Endothelial cell of umbilical vein (primary cell): Measurements from ENCODE around the gene PRSS21. TPM values are rescaled to one million over a fixed set of nuclear protein-coding genes. Genes with fewer than 3 reads are reported as not detected.

Experiments
- BruUV-seq: library from RNA; stranded (reverse); fragments of 400-500 nt; replicated peaks from 2 replicates; lab custom pipeline; 2021; lab: Mats Ljungman, UMichigan
- CTCF ChIA-PET: fragments of 300-600, 350-600 bp; sonication (Branson Sonifier 250); formaldehyde crosslinking; loops from one replicate; lab custom pipeline; 2021; ENCODE audit warnings: antibody characterized with exemption, inconsistent platforms; lab: Charles Lee
- POLR2A ChIA-PET: fragments of 300-600, 350-600 bp; sonication (Branson Sonifier 250); formaldehyde crosslinking; loops from one replicate; lab custom pipeline; 2021; ENCODE audit warnings: antibody characterized with exemption, inconsistent platforms; lab: Charles Lee
- DNase-seq: peaks from one replicate; pipeline ENCODE4 v3.0.0-alpha.2; 2011; ENCODE audit warnings: low read depth, low spot score
- FAIRE-seq: peaks from 2 replicates; lab custom pipeline; 2011; peaks lifted over from hg19 to GRCh38; lab: Jason Lieb, UNC
- H2AFZ ChIP-seq: 2 replicates; pipeline ENCODE4 v1.6.0; 2012; ENCODE audit warnings: low read depth, low read length, control low read depth, inconsistent platforms
- H3K27ac ChIP-seq: 2 replicates; pipeline ENCODE4 v1.5.1; 2011; ENCODE audit warnings: low read depth, mild to moderate bottlenecking, control low read depth, low read length, moderate library complexity; ENCODE audit not compliant: insufficient read depth
- H3K27me3 ChIP-seq, 2 experiments: 2 replicates each; pipeline versions ENCODE4 v1.6.0 to v1.6.1; 2011; ENCODE audit warnings: low read length in 2 of 2, mixed read lengths in 1 of 2; ENCODE audit not compliant: control insufficient read depth in 2 of 2, insufficient read depth in 2 of 2
- H3K36me3 ChIP-seq, 2 experiments: 2 replicates in 1 of 2; 3 replicates in 1 of 2; pipeline ENCODE4 v1.5.1; 2011; ENCODE audit warnings: low read length in 2 of 2, mild to moderate bottlenecking in 1 of 2, moderate library complexity in 1 of 2; ENCODE audit not compliant: control insufficient read depth in 2 of 2, insufficient read depth in 2 of 2; ENCODE audit errors: extremely low read depth in 1 of 2
- H3K4me1 ChIP-seq: 3 replicates; pipeline ENCODE4 v1.5.1; 2011; ENCODE audit warnings: mild to moderate bottlenecking, low read length; ENCODE audit not compliant: control insufficient read depth, insufficient read depth; ENCODE audit errors: extremely low read depth
- H3K4me2 ChIP-seq: 2 replicates; pipeline ENCODE4 v1.6.1; 2011; ENCODE audit warnings: low read length, control low read depth, mixed read lengths; ENCODE audit not compliant: insufficient read depth
- H3K4me3 ChIP-seq, 3 experiments: fragments of 200-600 bp in 1 of 3; sonication (generic), shearing (Covaris generic) in 1 of 3; replicated peaks in 1 of 3; 2 replicates each; pipeline ENCODE4 v1.5.1; 2011 to 2016; ENCODE audit warnings: control low read depth in 3 of 3, low read length in 3 of 3, mild to moderate bottlenecking in 2 of 3, inconsistent platforms in 1 of 3, low read depth in 1 of 3, moderate library complexity in 1 of 3; ENCODE audit not compliant: insufficient read depth in 1 of 3
- H3K79me2 ChIP-seq: 2 replicates; pipeline ENCODE4 v1.6.0; 2012; ENCODE audit warnings: low read length, inconsistent platforms; ENCODE audit not compliant: control insufficient read depth, insufficient read depth
- H3K9ac ChIP-seq: replicated peaks from 2 replicates; pipeline ENCODE3; 2011; ENCODE audit warnings: low read length, control low read depth; ENCODE audit not compliant: insufficient read depth; ENCODE audit errors: extremely low read depth
- H3K9me1 ChIP-seq: replicated peaks from 3 replicates; pipeline ENCODE4 v1.6.0; 2011; ENCODE audit warnings: mild to moderate bottlenecking, low read length; ENCODE audit not compliant: control insufficient read depth, insufficient read depth; ENCODE audit errors: extremely low read depth
- H3K9me3 ChIP-seq: replicated peaks from 2 replicates; pipeline ENCODE4 v1.5.1; 2012; ENCODE audit warnings: low read length, inconsistent platforms; ENCODE audit not compliant: control insufficient read depth, insufficient read depth
- H4K20me1 ChIP-seq: replicated peaks from 2 replicates; pipeline ENCODE3; 2011; ENCODE audit warnings: mild to moderate bottlenecking, low read length; ENCODE audit not compliant: control insufficient read depth, insufficient read depth; ENCODE audit errors: extremely low read depth
- EZH2 ChIP-seq: IDR thresholded peaks from 2 replicates; pipeline ENCODE4 v1.6.1; 2012; ENCODE audit warnings: borderline replicate concordance, low read depth, mild to moderate bottlenecking, moderate library complexity, low read length, inconsistent platforms; ENCODE audit not compliant: severe bottlenecking
- FOS ChIP-seq: IDR thresholded peaks from 2 replicates; pipeline ENCODE4 v1.6.1; 2011; ENCODE audit warnings: mild to moderate bottlenecking, low read length, moderate library complexity, borderline replicate concordance; ENCODE audit not compliant: insufficient read depth
- GATA2 ChIP-seq: IDR thresholded peaks from 2 replicates; pipeline ENCODE4 v1.7.0; 2011; ENCODE audit warnings: low read depth, mild to moderate bottlenecking, moderate library complexity, mixed read lengths, low read length; ENCODE audit not compliant: insufficient read length, insufficient read depth
- JUN ChIP-seq: IDR thresholded peaks from 2 replicates; pipeline ENCODE4 v1.6.1; 2011; ENCODE audit warnings: borderline replicate concordance, low read depth; ENCODE audit not compliant: insufficient read length, insufficient read depth
- MAX ChIP-seq: IDR thresholded peaks from 2 replicates; pipeline ENCODE4 v1.6.1; 2011; ENCODE audit not compliant: insufficient read depth, insufficient read length
- MYC ChIP-seq: IDR thresholded peaks from one replicate; pipeline ENCODE4 v1.6.1; 2011; ENCODE audit warnings: mild to moderate bottlenecking, low read depth, low read length
- POLR2A ChIP-seq: IDR thresholded peaks from 2 replicates; pipeline ENCODE4 v1.6.1; 2012; ENCODE audit warnings: low read depth, mild to moderate bottlenecking, control low read depth, low read length
- POLR2AphosphoS5 ChIP-seq: IDR thresholded peaks from 2 replicates; pipeline ENCODE4 v1.6.1; 2012; ENCODE audit warnings: low read depth, mild to moderate bottlenecking, control low read depth, low read length, moderate library complexity; ENCODE audit not compliant: insufficient read depth
- dilution Hi-C: fragments of 300-500 bp; cut with MboI; formaldehyde crosslinking; loops from one replicate; pipeline ENCODE4 v1.15.0; 2019; ENCODE audit warnings: low sequenced_read_pairs; ENCODE audit not compliant: extremely low pct_ligation_motif_present
- intact Hi-C: fragments of 100-400 bp; cut with micrococcal nuclease; formaldehyde crosslinking; loops from one replicate; pipeline ENCODE4 v1.10.0; 2022
- polyA plus RNA-seq, 4 experiments: library from polyadenylated mRNA; depleted of rRNA in 3 of 4; stranded (reverse) in 3 of 4; unstranded in 1 of 4; fragments of >200 nt; gene quantifications; 2 replicates each; pipeline versions ENCODE4 v1.2.1 to v1.2.3, GENCODE V29; 2011 to 2012; ENCODE audit warnings: missing spikeins in 1 of 4
- total RNA-seq: library from RNA; stranded (reverse); gene quantifications from 2 replicates; pipeline ENCODE4 v1.2.3, GENCODE V29; 2021
- TF ChIP-seq, protein P1 (sequence below), 2 donors: IDR thresholded peaks; 1 replicate in 1 of 2; 2 replicates in 1 of 2; pipeline ENCODE4 v1.5.1; 2011; ENCODE audit warnings: low read length in 2 of 2, mild to moderate bottlenecking in 2 of 2, moderate library complexity in 2 of 2, control low read depth in 1 of 2, inconsistent platforms in 1 of 2, low read depth in 1 of 2; ENCODE audit not compliant: insufficient read depth in 1 of 2; ENCODE audit errors: extremely low read depth in 1 of 2

PRSS21 gene
- total and polyA plus RNA-seq, 2 donors (not counting 3 experiments of a cell fraction or from before 2014, with no cell fraction given): 0.28 TPM; not detected in 1

DNA sequence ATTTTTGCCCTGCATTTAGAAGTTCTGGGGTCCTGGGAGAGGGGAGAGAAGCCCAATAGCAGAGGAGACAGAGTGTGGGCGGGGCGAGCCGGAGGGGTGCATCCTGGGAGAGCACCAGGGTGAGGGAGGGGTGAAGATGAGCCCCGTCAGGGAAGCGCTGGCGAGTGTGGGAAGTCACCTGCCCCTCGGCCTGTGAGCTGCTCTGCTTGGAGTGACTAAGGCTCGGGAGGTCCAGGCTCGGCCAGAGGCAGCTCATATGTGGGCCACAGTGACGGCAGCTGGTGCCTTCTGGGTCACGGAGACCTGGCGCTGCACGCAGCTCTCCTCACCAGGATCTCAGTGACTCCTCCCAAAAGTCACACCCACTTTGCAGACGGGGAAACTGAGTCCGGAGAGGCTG is 14.2 kb downstream of the PRSS21 start:
- Histone ChIP-seq H3K27me3 (no peaks in the 10 kb centered on the region), H3K9ac (no peak overlapping the region), H3K79me2 (no peaks in the 10 kb centered on the region), H3K27ac (no peak overlapping the region), H2AFZ (no peak overlapping the region), H3K36me3 (no peaks in the 10 kb centered on the region), H4K20me1 (no peaks in the 10 kb centered on the region), H3K9me3 (no peaks in the 10 kb centered on the region), H3K4me1 (peaks cover 13% of the 10 kb centered on the region), H3K4me2 (no peak overlapping the region), H3K4me3 (no peak overlapping the region), H3K9me1 (no peaks in the 10 kb centered on the region)
- DNase-seq (no peak), FAIRE-seq (no peak)
- intact Hi-C loops: loop anchor here (10.0 kb wide), 1 partner anchor 56 kb away; the partner anchor contains the start of gene ELOB
- ChIA-PET POLR2A (no interaction called here), CTCF (no interaction called here)
- dilution Hi-C loops: no loop called here
- no TSS peak for BruUV-seq
- no peak for TF ChIP-seq EZH2
- TF ChIP-seq GATA2: no peak
- no peak for TF ChIP-seq JUN
- TF ChIP-seq FOS: no peak
- TF ChIP-seq POLR2A: no peak
- TF ChIP-seq, protein P1, sequence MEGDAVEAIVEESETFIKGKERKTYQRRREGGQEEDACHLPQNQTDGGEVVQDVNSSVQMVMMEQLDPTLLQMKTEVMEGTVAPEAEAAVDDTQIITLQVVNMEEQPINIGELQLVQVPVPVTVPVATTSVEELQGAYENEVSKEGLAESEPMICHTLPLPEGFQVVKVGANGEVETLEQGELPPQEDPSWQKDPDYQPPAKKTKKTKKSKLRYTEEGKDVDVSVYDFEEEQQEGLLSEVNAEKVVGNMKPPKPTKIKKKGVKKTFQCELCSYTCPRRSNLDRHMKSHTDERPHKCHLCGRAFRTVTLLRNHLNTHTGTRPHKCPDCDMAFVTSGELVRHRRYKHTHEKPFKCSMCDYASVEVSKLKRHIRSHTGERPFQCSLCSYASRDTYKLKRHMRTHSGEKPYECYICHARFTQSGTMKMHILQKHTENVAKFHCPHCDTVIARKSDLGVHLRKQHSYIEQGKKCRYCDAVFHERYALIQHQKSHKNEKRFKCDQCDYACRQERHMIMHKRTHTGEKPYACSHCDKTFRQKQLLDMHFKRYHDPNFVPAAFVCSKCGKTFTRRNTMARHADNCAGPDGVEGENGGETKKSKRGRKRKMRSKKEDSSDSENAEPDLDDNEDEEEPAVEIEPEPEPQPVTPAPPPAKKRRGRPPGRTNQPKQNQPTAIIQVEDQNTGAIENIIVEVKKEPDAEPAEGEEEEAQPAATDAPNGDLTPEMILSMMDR (IDR thresholded peaks at IDR 0.05; ENCODE audit: extremely low read depth in 1 of 2, insufficient read depth in 1 of 2, low read depth in 1 of 2, low read length in 2 of 2): no peak

DNA sequence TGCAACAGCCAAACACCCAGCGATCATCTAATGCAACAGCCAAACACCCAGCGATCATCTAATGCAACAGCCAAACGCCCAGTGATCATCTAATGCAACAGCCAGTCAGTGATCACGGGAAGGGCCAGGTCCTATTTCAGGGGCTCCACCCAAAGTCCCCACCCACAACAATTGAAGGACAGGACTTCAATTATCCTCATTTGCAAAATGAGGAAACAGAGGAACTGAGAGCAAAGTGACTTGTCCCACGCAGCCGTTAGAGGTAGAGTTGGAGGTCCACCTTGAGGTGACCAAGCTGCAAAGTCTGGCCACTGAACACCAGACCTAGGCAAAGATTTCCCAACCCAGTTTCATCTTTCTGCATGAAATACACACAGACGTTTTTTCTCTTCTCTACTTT is 16.7 kb downstream of the PRSS21 start:
- Histone ChIP-seq H3K27ac (no peak overlapping the region), H3K27me3 (no peaks in the 10 kb centered on the region), H3K4me1 (peaks cover 14% of the 10 kb centered on the region), H3K4me3 (no peak overlapping the region), H3K9ac (no peak overlapping the region), H3K4me2 (no peak overlapping the region), H2AFZ (no peak overlapping the region), H3K36me3 (no peaks in the 10 kb centered on the region), H3K79me2 (no peaks in the 10 kb centered on the region), H3K9me1 (no peaks in the 10 kb centered on the region), H3K9me3 (no peaks in the 10 kb centered on the region), H4K20me1 (no peaks in the 10 kb centered on the region)
- DNase-seq: no peak
- no peak for FAIRE-seq
- POLR2A ChIA-PET: no interaction called here
- no TSS peak for BruUV-seq
- TF ChIP-seq JUN (no peak), MAX (no peak), EZH2 (no peak), POLR2A (no peak), GATA2 (no peak), FOS (no peak), MYC (no peak), POLR2AphosphoS5 (no peak)
- TF ChIP-seq, protein P1 (IDR thresholded peaks at IDR 0.05; ENCODE audit: extremely low read depth in 1 of 2, insufficient read depth in 1 of 2, low read depth in 1 of 2, low read length in 2 of 2): no peak
- CTCF ChIA-PET: no interaction called here
- intact Hi-C loops: loop anchor here (10.0 kb wide), 1 partner anchor 59 kb away; the partner anchor contains the start of gene ELOB
- dilution Hi-C loops: no loop called here
